ENCODE data around the gene ELL.
"Not testable (repeated sequence)": the region's sequence is repeated elsewhere in the genome, so short reads cannot be mapped to it uniquely, and the experiment has no call there.

ELL gene

DNA sequence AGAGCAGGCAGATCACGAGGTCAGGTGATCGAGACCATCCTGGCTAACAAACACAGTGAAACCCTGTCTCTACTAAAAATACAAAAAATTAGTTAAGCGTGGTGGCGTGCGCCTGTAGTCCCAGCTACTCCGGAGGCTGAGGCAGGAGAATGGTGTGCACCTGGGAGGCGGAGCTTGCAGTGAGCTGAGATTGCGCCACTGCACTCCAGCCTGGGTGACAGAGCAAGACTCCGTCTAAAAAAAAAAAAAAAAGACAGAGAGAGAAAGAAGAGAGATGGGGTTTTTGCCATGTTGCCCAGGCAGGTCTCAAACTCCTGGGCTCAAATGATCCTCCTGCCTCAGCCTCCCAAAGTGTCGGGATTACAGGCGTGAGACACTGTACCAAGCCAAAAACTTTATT is 116.1 kb downstream of the ELL start:
- H3K36me3 ChIP-seq (ENCODE audit: control insufficient read depth in 1 of 2, insufficient read depth in 2 of 2, low read length in 2 of 2); H3K4me3 ChIP-seq (ENCODE audit: low read depth in 1 of 2, low read length in 2 of 2); H3K27me3 ChIP-seq (ENCODE audit: low read depth, low read length); H3K9me3 ChIP-seq (ENCODE audit: control insufficient read depth in 1 of 2, low read length in 2 of 2); H3K27ac ChIP-seq (ENCODE audit: low read length); H3K4me1 ChIP-seq (ENCODE audit: control insufficient read depth in 1 of 2, insufficient read depth in 2 of 2, low read length in 2 of 2): not testable (repeated sequence)

DNA sequence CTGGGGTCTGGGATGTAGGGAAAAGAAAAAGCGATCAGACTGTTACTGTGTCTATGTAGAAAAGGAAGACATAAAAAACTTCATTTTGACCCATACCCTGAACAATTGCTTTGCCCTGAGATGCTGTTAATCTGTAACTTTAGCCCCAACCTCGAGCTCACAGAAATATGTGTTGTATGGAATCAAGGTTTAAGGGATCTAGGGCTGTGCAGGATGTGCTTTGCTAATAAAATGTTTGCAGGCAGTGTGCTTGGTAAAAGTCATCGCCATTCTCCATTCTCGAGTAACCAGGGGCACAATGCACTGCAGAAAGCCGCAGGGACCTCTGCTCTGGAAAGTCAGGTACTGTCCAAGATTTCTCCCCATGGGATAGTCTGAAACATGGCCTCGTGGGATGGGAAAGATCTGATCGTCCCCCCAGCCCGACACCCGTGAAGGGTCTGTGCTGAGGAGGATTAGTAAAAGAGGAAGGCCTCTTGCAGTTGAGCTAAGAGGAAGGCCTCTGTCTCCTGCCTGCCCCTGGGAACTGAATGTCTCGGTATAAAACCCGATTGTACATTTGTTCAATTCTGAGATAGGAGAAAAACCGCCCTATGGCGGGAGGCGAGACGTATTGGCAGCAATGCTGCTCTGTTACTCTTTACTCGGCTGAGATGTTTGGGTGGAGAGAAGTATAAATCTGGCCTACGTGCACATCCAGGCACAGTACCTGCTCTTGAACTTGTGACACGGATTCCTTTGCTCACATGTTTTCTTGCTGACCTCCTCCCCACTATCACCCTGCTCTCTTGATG is 119.2 kb downstream of the ELL start:
- H3K27ac ChIP-seq (ENCODE audit: low read length); H3K4me1 ChIP-seq (ENCODE audit: control insufficient read depth in 1 of 2, insufficient read depth in 2 of 2, low read length in 2 of 2); H3K27me3 ChIP-seq (ENCODE audit: low read depth, low read length); H3K36me3 ChIP-seq (ENCODE audit: control insufficient read depth in 1 of 2, insufficient read depth in 2 of 2, low read length in 2 of 2); H3K9me3 ChIP-seq (ENCODE audit: control insufficient read depth in 1 of 2, low read length in 2 of 2); H3K4me3 ChIP-seq (ENCODE audit: low read depth in 1 of 2, low read length in 2 of 2): not testable (repeated sequence)

DNA sequence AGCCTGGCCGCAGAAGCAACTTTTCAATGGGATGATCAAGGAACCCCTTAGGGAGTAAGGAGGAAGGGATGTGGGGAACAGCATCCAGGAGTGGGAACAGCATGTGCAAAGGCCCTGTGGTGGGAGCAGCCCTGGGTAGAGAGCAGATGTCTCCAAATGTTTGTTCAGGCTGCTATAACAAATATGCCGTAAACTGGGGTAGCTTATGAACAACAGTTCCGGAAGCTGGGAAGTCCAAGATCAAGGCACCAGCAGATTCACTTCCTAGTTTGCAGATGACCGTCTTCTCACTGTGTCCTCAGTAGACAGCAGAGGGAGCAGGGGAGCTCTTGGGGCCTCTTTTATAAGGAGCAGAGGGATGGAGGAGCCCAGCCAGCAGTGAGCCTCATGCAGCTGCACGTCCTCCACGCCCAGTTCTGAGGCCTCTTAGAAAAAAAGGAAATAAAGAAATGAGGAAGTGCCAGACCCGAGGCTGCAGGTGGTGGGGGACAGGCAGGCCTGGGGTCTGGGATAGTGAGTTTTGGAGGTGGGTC is 120.2 kb downstream of the ELL start:
- Histone ChIP-seq H3K4me3 (ENCODE audit: low read depth in 1 of 2, low read length in 2 of 2) (no peak overlapping the region), H3K4me1 (ENCODE audit: control insufficient read depth in 1 of 2, insufficient read depth in 2 of 2, low read length in 2 of 2) (peaks cover 0 to 10% of the 10 kb centered on the region in 2 donors), H3K27me3 (ENCODE audit: low read depth, low read length) (no peaks in the 10 kb centered on the region), H3K36me3 (ENCODE audit: control insufficient read depth in 1 of 2, insufficient read depth in 2 of 2, low read length in 2 of 2) (no peaks in the 10 kb centered on the region), H3K9me3 (ENCODE audit: control insufficient read depth in 1 of 2, low read length in 2 of 2) (no peaks in the 10 kb centered on the region), H3K27ac (ENCODE audit: low read length) (no peak overlapping the region)

DNA sequence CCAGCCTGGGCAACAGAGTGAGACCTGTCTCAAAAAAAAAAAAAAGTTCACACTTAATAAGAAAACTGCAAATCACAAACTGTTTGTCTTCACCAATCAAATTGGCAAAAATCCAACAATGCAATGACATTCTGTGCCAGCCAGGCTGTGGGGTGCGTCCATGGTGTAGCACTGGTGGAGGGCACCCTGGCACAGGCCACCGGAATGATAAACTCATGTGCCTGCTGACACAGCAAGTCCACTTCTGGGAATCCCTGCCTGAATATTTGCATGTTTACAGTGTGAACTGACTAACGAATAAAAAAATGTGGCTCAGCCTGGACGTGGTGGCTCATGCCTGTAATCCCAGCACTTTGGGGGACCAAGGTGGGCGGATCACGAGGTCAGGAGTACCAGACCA is 122.9 kb downstream of the ELL start:
- peaks cover 0 to 10% of the 10 kb centered on the region in 2 donors for H3K4me1 ChIP-seq (ENCODE audit: control insufficient read depth in 1 of 2, insufficient read depth in 2 of 2, low read length in 2 of 2)
- no peak overlapping the region for H3K4me3 ChIP-seq (ENCODE audit: low read depth in 1 of 2, low read length in 2 of 2)
- no peaks in the 10 kb centered on the region for H3K9me3 ChIP-seq (ENCODE audit: control insufficient read depth in 1 of 2, low read length in 2 of 2)
- no peaks in the 10 kb centered on the region for H3K36me3 ChIP-seq (ENCODE audit: control insufficient read depth in 1 of 2, insufficient read depth in 2 of 2, low read length in 2 of 2)
- H3K27ac ChIP-seq (ENCODE audit: low read length) = no peak overlapping the region
- H3K27me3 ChIP-seq (ENCODE audit: low read depth, low read length) = no peaks in the 10 kb centered on the region

DNA sequence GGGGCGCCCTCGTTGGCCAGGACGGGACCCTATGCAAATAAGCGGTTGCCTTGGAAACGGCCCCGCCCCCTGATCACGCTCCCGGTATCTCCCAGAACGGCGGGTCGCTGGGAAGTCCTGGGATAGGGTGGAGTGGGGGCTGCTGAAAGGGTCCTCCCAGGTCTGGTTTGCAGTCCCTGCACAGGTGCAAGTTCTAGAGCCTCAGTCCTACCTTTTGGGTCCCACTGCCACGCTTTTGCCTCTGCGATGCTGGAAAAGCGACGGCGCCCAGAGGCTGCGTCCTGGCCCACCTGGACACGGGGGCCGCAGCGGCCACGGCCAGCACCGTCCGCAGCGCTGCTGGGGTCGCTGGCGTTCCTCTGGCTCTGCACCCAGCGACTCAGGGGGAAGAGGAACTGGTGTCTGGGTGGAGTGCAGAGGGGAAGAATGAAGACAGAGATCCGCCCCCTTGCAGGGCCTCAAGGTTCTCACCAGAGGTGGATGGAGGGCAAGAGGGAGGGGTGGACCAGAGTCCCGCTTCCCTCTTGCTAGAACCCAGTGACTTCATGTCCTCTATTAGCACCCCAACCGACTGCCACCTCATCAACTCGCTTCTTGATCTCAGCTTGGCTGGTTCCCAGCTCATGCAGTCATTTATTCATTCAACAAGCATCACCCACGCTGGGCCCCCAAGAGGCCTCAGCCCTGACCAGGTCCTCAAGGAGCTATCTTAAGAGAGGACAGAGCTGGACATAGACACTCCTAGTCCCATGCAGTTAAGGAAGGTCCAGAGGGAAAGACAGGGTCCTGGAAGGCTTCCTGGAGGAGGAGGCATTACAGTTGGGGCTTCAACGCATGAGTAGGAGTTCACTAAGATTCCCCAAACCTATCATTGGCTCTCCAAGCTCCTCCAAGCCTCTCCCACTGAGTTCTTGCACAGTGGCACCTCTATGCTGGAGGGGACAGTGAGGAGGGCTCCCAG is 124.3 kb downstream of the ELL start, which contains the start of gene LRRC25:
Gene LRRC25 (minus strand): TSS at position 381 of the 961 bp plus-strand sequence. CDS start 659 bp downstream, outside the sequence.
- H3K4me3 ChIP-seq (ENCODE audit: low read depth in 1 of 2, low read length in 2 of 2) = peak within 1 kb of the TSS; percentile 42 to 54

DNA sequence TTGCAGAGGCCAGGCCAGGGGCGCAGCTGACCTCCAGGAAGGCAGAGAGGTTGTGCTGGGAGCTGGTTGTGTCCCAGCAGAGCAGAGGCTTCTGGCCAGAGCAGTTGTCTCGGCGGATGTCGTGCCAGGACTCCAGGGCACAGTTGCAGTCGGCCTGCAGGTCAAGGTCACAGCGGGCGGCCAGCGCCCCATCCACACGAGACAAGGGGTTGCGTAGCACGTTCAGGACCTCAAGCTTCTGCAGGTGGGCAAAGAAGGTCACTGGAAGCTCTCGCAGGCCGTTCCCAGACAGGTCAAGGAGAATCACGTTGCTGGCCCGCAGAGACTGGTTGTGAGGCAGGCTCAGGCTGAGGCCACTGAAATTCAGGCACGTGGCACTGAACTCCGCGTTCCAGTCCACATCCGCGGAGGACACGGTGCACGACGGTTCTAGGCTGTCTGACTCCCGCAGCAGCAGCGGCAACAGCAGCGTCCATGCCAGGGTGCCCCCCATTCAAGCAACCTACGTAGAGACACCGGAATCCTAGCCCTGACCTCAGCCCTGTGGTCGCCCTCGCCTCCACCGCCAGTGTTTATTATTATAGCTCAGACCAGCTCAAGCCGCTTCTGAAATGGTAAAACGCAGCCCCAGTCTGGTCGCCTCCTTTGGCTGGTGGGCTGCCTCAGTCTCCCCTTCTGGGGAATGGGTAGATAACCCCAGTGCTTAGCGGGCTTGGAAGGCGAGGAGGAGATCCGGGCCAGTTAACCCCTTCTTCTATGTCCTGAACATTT is 125.2 kb downstream of the ELL start:
- H3K36me3 ChIP-seq (ENCODE audit: control insufficient read depth in 1 of 2, insufficient read depth in 2 of 2, low read length in 2 of 2) = no peaks in the 10 kb centered on the region
- no peaks in the 10 kb centered on the region for H3K27me3 ChIP-seq (ENCODE audit: low read depth, low read length)
- H3K4me1 ChIP-seq (ENCODE audit: control insufficient read depth in 1 of 2, insufficient read depth in 2 of 2, low read length in 2 of 2) = peaks cover 0 to 6% of the 10 kb centered on the region in 2 donors
- H3K9me3 ChIP-seq (ENCODE audit: control insufficient read depth in 1 of 2, low read length in 2 of 2) = no peaks in the 10 kb centered on the region
- peak overlapping the region; percentile 42 to 54 for H3K4me3 ChIP-seq (ENCODE audit: low read depth in 1 of 2, low read length in 2 of 2)
- H3K27ac ChIP-seq (ENCODE audit: low read length) = no peak overlapping the region

More for the DNA sequence above, 124.3 kb downstream of the ELL start, which contains the start of gene LRRC25:
- H3K27ac ChIP-seq (ENCODE audit: low read length) = peak within 1 kb of the TSS; percentile 18
- no peaks in the 10 kb centered on the region for H3K36me3 ChIP-seq (ENCODE audit: control insufficient read depth in 1 of 2, insufficient read depth in 2 of 2, low read length in 2 of 2)
- H3K27me3 ChIP-seq (ENCODE audit: low read depth, low read length) = no peaks in the 10 kb centered on the region
- peaks cover 0 to 10% of the 10 kb centered on the region in 2 donors for H3K4me1 ChIP-seq (ENCODE audit: control insufficient read depth in 1 of 2, insufficient read depth in 2 of 2, low read length in 2 of 2)
- H3K9me3 ChIP-seq (ENCODE audit: control insufficient read depth in 1 of 2, low read length in 2 of 2) = no peaks in the 10 kb centered on the region

DNA sequence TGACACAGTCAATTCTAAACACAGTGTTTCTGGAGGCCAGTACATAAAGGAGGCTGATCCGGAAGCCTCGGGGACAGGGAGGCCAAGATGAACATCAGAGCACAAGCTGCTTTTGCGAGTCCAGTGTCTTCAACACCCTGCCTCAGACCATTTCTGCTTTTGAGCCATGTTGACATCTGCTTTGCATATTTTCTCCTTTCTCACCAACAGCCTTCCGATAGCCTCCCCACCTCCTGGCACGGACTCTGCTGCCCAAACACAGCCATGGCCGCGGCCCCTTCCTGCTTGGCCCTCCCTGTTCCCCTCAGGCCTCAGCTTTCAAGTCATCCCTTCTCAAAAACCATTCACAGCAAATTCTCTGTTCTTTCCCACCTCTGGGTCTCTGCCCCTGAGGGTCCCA is 128.0 kb downstream of the ELL start:
- Histone ChIP-seq H3K36me3 (ENCODE audit: control insufficient read depth in 1 of 2, insufficient read depth in 2 of 2, low read length in 2 of 2) (no peaks in the 10 kb centered on the region), H3K4me1 (ENCODE audit: control insufficient read depth in 1 of 2, insufficient read depth in 2 of 2, low read length in 2 of 2) (peaks cover 0 to 6% of the 10 kb centered on the region in 2 donors), H3K27me3 (ENCODE audit: low read depth, low read length) (no peaks in the 10 kb centered on the region), H3K4me3 (ENCODE audit: low read depth in 1 of 2, low read length in 2 of 2) (no peak overlapping the region), H3K9me3 (ENCODE audit: control insufficient read depth in 1 of 2, low read length in 2 of 2) (no peaks in the 10 kb centered on the region), H3K27ac (ENCODE audit: low read length) (no peak overlapping the region)

DNA sequence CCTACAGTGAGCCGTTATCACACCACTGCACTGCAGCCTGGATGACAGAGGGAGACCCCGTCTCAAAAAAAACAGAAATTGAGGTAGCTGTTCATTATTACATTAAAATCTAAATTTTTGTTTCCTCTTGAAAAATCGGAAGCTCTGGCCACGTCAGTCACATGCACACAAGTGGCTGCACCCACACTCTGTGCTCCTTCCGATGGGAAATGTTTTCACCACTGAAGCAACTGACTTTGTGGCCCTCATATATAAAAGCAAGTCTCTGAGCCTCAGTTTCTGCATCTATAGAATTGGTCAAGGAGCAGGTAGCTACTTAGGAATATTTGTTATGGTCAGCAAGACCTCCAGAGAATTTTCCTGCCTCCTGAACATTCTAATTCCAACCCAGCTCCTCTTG is 128.9 kb downstream of the ELL start:
- Histone ChIP-seq H3K4me1 (ENCODE audit: control insufficient read depth in 1 of 2, insufficient read depth in 2 of 2, low read length in 2 of 2) (peaks cover 0 to 13% of the 10 kb centered on the region in 2 donors), H3K27ac (ENCODE audit: low read length) (peak overlapping the region; percentile 8), H3K9me3 (ENCODE audit: control insufficient read depth in 1 of 2, low read length in 2 of 2) (no peaks in the 10 kb centered on the region), H3K27me3 (ENCODE audit: low read depth, low read length) (no peaks in the 10 kb centered on the region), H3K36me3 (ENCODE audit: control insufficient read depth in 1 of 2, insufficient read depth in 2 of 2, low read length in 2 of 2) (no peaks in the 10 kb centered on the region), H3K4me3 (ENCODE audit: low read depth in 1 of 2, low read length in 2 of 2) (no peak overlapping the region)
